Umbilical cord (tissue), 2 donors: ENCODE measurements around the gene EMC1. TPM values are rescaled to one million over a fixed set of nuclear protein-coding genes. Genes with fewer than 3 reads are reported as not detected.
"Not testable (repeated sequence)": the region's sequence is repeated elsewhere in the genome, so short reads cannot be mapped to it uniquely, and the experiment has no call there.

Source experiments
- DNase-seq: peaks from one replicate; pipeline ENCODE4 v3.0.0-alpha.2; 2015; ENCODE audit warnings: low spot score
- total RNA-seq: library from RNA; depleted of rRNA; stranded (reverse); fragments of >200 nt; gene quantifications from one replicate; pipeline ENCODE4 v1.2.3, GENCODE V29; 2014; ENCODE audit warnings: low replicate concordance; ENCODE audit not compliant: insufficient read depth

EMC1 gene
- total RNA-seq = 51.0 TPM

GRCh38 chr1:19251305-19252196 is at the start of gene EMC1, which contains the start of gene MRTO4:
Gene EMC1 (minus strand): TSS chr1:19251524. CDS start chr1:19251509, 15 bp downstream.
Gene MRTO4 (plus strand): TSS chr1:19251805. CDS start chr1:19251836, 31 bp downstream.
- peak; percentile 88 for DNase-seq

- no peak for DNase-seq
Measured at GRCh38 chr1:19300211-19300610, 48.9 kb upstream of the EMC1 start.

- no peak for DNase-seq
Measured at GRCh38 chr1:19294638-19295037, 43.3 kb upstream of the EMC1 start.

- DNase-seq = no peak
Measured at GRCh38 chr1:19289244-19289643, 37.9 kb upstream of the EMC1 start.

- DNase-seq = peak; percentile 18
Measured at GRCh38 chr1:19288324-19289241, 37.3 kb upstream of the EMC1 start, which contains the start of gene AKR7A3. Gene AKR7A3 (minus strand): TSS chr1:19288770. CDS start chr1:19288709, 61 bp downstream.

- DNase-seq = no peak
Measured at GRCh38 chr1:19287436-19288185, 36.3 kb upstream of the EMC1 start.

- DNase-seq = not testable (repeated sequence)
Measured at GRCh38 chr1:19285807-19286206, 34.5 kb upstream of the EMC1 start.

- DNase-seq = not testable (repeated sequence)
Measured at GRCh38 chr1:19285366-19285765, 34.0 kb upstream of the EMC1 start.

- no peak for DNase-seq
Measured at GRCh38 chr1:19284881-19285280, 33.6 kb upstream of the EMC1 start.

- DNase-seq = no peak
Measured at GRCh38 chr1:19283891-19284290, 32.6 kb upstream of the EMC1 start.

- no peak for DNase-seq
Measured at GRCh38 chr1:19274636-19275035, 23.3 kb upstream of the EMC1 start.

GRCh38 chr1:19273844-19274531 is 22.7 kb upstream of the EMC1 start:
- not testable (repeated sequence) for DNase-seq

GRCh38 chr1:19273106-19273843 is 22.0 kb upstream of the EMC1 start:
- DNase-seq = no peak

- DNase-seq = no peak
Measured at GRCh38 chr1:19272064-19272463, 20.7 kb upstream of the EMC1 start.

GRCh38 chr1:19270343-19270730 is 19.0 kb upstream of the EMC1 start:
- DNase-seq = not testable (repeated sequence)

- not testable (repeated sequence) for DNase-seq
Measured at GRCh38 chr1:19269427-19270342, 18.4 kb upstream of the EMC1 start.

- no peak for DNase-seq
Measured at GRCh38 chr1:19268445-19268844, 17.1 kb upstream of the EMC1 start.

- no peak for DNase-seq
Measured at GRCh38 chr1:19262744-19263143, 11.4 kb upstream of the EMC1 start.

- no peak for DNase-seq
Measured at GRCh38 chr1:19262047-19262446, 10.7 kb upstream of the EMC1 start.
